Vagina (tissue), 2 donors: ENCODE measurements around the gene EPG5. TPM values are rescaled to one million over a fixed set of nuclear protein-coding genes. Genes with fewer than 3 reads are reported as not detected.
A peak's percentile ranks its signal among the peaks of the same experiment; 100 is the strongest.
"Not testable (repeated sequence)": the region's sequence is repeated elsewhere in the genome, so short reads cannot be mapped to it uniquely, and the experiment has no call there.

Experiments
- DNase-seq, 2 donors: peaks; one replicate each; pipeline ENCODE4 v3.0.0-alpha.2; 2017; ENCODE audit errors: extremely low spot score in 2 of 2
- H3K27ac ChIP-seq: fragments of 200-600 bp; sonication (generic); one replicate; pipeline ENCODE4 v1.5.1; 2019
- H3K27me3 ChIP-seq: fragments of 200-600 bp; sonication (generic); one replicate; pipeline ENCODE4 v1.5.1; 2019
- H3K36me3 ChIP-seq, 2 donors: fragments of 200-600 bp; sonication (generic); one replicate each; pipeline ENCODE4 v1.5.1; 2017 to 2019
- H3K4me1 ChIP-seq: fragments of 200-600 bp; sonication (generic); one replicate; pipeline ENCODE4 v1.5.1; 2019
- H3K4me3 ChIP-seq, 2 donors: fragments of 200-600 bp; sonication (generic); 1 replicate in 1 of 2; 2 replicates in 1 of 2; pipeline ENCODE4 v1.5.1; 2016 to 2019
- H3K9me3 ChIP-seq: fragments of 200-600 bp; sonication (generic); one replicate; pipeline ENCODE4 v1.5.1; 2019
- CTCF ChIP-seq, 3 experiments: fragments of 450-650 bp in 2 of 3; fragments of 200-600 bp in 1 of 3; sonication (generic) in 1 of 3; IDR thresholded peaks; one replicate each; pipeline ENCODE4 v1.5.1; 2017 to 2019; ENCODE audit warnings: antibody characterized with exemption in 3 of 3, mild to moderate bottlenecking in 2 of 3, moderate library complexity in 2 of 3
- POLR2A ChIP-seq, 2 donors: fragments of 450-650 bp; IDR thresholded peaks; one replicate each; pipeline ENCODE4 v1.6.1; 2017; ENCODE audit warnings: antibody characterized with exemption in 2 of 2, mild to moderate bottlenecking in 2 of 2, moderate library complexity in 2 of 2
- POLR2AphosphoS5 ChIP-seq, 2 donors: sonication (generic); formaldehyde crosslinking; IDR thresholded peaks; one replicate each; pipeline ENCODE4 v1.9.0; 2017; ENCODE audit warnings: antibody characterized with exemption in 2 of 2, mild to moderate bottlenecking in 2 of 2, low read depth in 1 of 2; ENCODE audit not compliant: insufficient read depth in 1 of 2
- intact Hi-C: fragments of 100-400 bp; cut with DNase I; formaldehyde crosslinking; loops from one replicate; pipeline ENCODE4 v1.15.1; 2023
- total RNA-seq: library from RNA; depleted of rRNA; stranded (reverse); fragments of >200 nt; gene quantifications from one replicate; pipeline ENCODE4 v1.2.3, GENCODE V29; 2016

Gene EPG5
- total RNA-seq, 1 donor from 2014 or later: 29.5 TPM

GRCh38 chr18:45993438-45993837 is 26.3 kb upstream of the EPG5 start:
- Histone ChIP-seq H3K4me3 (no peak overlapping the region), H3K9me3 (no peaks in the 10 kb centered on the region), H3K27ac (no peak overlapping the region), H3K36me3 (no peaks in the 10 kb centered on the region), H3K27me3 (no peaks in the 10 kb centered on the region), H3K4me1 (no peaks in the 10 kb centered on the region)
- intact Hi-C loops: loop anchor here (10.0 kb wide), 1 partner anchor 61 kb away; no protein-coding TSS in a partner anchor
- TF ChIP-seq CTCF (IDR thresholded peaks at IDR 0.05): no peak
- no peak for TF ChIP-seq POLR2A (IDR thresholded peaks at IDR 0.05)
- TF ChIP-seq POLR2AphosphoS5 (IDR thresholded peaks at IDR 0.05; ENCODE audit: insufficient read depth in 1 of 2, low read depth in 1 of 2): no peak
- peak in 1 of 2 donors; percentile 13 for DNase-seq

GRCh38 chr18:45992527-45992926 is 25.4 kb upstream of the EPG5 start:
- intact Hi-C loops: loop anchor here (10.0 kb wide), 1 partner anchor 62 kb away; no protein-coding TSS in a partner anchor
- H3K36me3 ChIP-seq, H3K27me3 ChIP-seq, H3K9me3 ChIP-seq, H3K4me1 ChIP-seq, H3K4me3 ChIP-seq, H3K27ac ChIP-seq: not testable (repeated sequence)
- peak in 1 of 2 donors; percentile 0 for DNase-seq

GRCh38 chr18:45991788-45992187 is 24.7 kb upstream of the EPG5 start:
- DNase-seq: peak in 1 of 2 donors; percentile 42
- intact Hi-C loops: loop anchor here (10.0 kb wide), 1 partner anchor 63 kb away; no protein-coding TSS in a partner anchor
- Histone ChIP-seq H3K4me1 (no peaks in the 10 kb centered on the region), H3K27me3 (no peaks in the 10 kb centered on the region), H3K4me3 (no peak overlapping the region), H3K27ac (no peak overlapping the region), H3K36me3 (no peaks in the 10 kb centered on the region), H3K9me3 (no peaks in the 10 kb centered on the region)
- TF ChIP-seq CTCF (IDR thresholded peaks at IDR 0.05) (no peak), POLR2A (IDR thresholded peaks at IDR 0.05) (no peak), POLR2AphosphoS5 (IDR thresholded peaks at IDR 0.05; ENCODE audit: insufficient read depth in 1 of 2, low read depth in 1 of 2) (no peak)

- peak in 1 of 2 donors; percentile 37 for DNase-seq
- intact Hi-C loops: no loop called here
- H3K4me3 ChIP-seq: no peak overlapping the region
- no peaks in the 10 kb centered on the region for H3K4me1 ChIP-seq
- H3K27ac ChIP-seq: no peak overlapping the region
- no peaks in the 10 kb centered on the region for H3K9me3 ChIP-seq
- TF ChIP-seq CTCF (IDR thresholded peaks at IDR 0.05) (no peak), POLR2A (IDR thresholded peaks at IDR 0.05) (no peak), POLR2AphosphoS5 (IDR thresholded peaks at IDR 0.05; ENCODE audit: insufficient read depth in 1 of 2, low read depth in 1 of 2) (no peak)
- H3K36me3 ChIP-seq: no peaks in the 10 kb centered on the region
- H3K27me3 ChIP-seq: no peaks in the 10 kb centered on the region
Measured at GRCh38 chr18:45984546-45985235, 17.6 kb upstream of the EPG5 start.

GRCh38 chr18:45981821-45982220 is 14.7 kb upstream of the EPG5 start:
- intact Hi-C loops: no loop called here
- Histone ChIP-seq H3K9me3 (no peaks in the 10 kb centered on the region), H3K27me3 (no peaks in the 10 kb centered on the region), H3K4me1 (no peaks in the 10 kb centered on the region), H3K27ac (no peak overlapping the region), H3K36me3 (no peaks in the 10 kb centered on the region), H3K4me3 (no peak overlapping the region)
- no peak for TF ChIP-seq CTCF (IDR thresholded peaks at IDR 0.05)
- DNase-seq: peak in 1 of 2 donors; percentile 11
